ENCODE data around the gene MSL3. TPM values are rescaled to one million over a fixed set of nuclear protein-coding genes. Genes with fewer than 3 reads are reported as not detected.
A peak's percentile ranks its signal among the peaks of the same experiment; 100 is the strongest.

The MSL3 gene
- total RNA-seq, 1 experiment from 2014 or later: 13.4 TPM

- TF ChIP-seq ZNF532 (CRISPR knock-in tag; IDR thresholded peaks at IDR 0.05; ENCODE audit: borderline replicate concordance) (no peak), E2F4 (CRISPR knock-in tag; IDR thresholded peaks at IDR 0.05; ENCODE audit: borderline replicate concordance, low read depth) (no peak), FOXP1 (CRISPR knock-in tag; IDR thresholded peaks at IDR 0.05; ENCODE audit: borderline replicate concordance) (no peak), AR (CRISPR knock-in tag; IDR thresholded peaks at IDR 0.05) (no peak), TEAD4 (CRISPR knock-in tag; IDR thresholded peaks at IDR 0.05) (no peak), E2F1 (CRISPR knock-in tag; IDR thresholded peaks at IDR 0.05) (no peak)
Observed at GRCh38 chrX:11722304-11722703, 35.7 kb upstream of the MSL3 start (continued).

- no peak for TF ChIP-seq KAT7 (CRISPR knock-in tag; IDR thresholded peaks at IDR 0.05; ENCODE audit: borderline replicate concordance)
- no peak for TF ChIP-seq FOXK1 (CRISPR knock-in tag; IDR thresholded peaks at IDR 0.05)
- peak; percentile 33; the same call in 1 of the 2 replicates for TF ChIP-seq CTCF (IDR thresholded peaks at IDR 0.05)
- TF ChIP-seq TCF7 (CRISPR knock-in tag; IDR thresholded peaks at IDR 0.05; ENCODE audit: low read depth): no peak
- no peak for TF ChIP-seq TP53 (CRISPR knock-in tag; IDR thresholded peaks at IDR 0.05)
- TF ChIP-seq ZNF396 (CRISPR knock-in tag; IDR thresholded peaks at IDR 0.05; ENCODE audit: borderline replicate concordance): no peak
- TF ChIP-seq IRF2 (CRISPR knock-in tag; IDR thresholded peaks at IDR 0.05; ENCODE audit: borderline replicate concordance, low read depth): no peak
- no peak for TF ChIP-seq E2F1 (CRISPR knock-in tag; IDR thresholded peaks at IDR 0.05)
- ChIA-PET CTCF (interaction anchor here (1.6 kb wide), 1 partner anchor 59 kb away, joined by 12 read pairs; the partner anchor contains the start of gene ARHGAP6), POLR2A (no interaction called here)
- ATAC-seq: no peak
- no peak overlapping the region for H3K27ac Mint-ChIP-seq
- no peak for DNase-seq (ENCODE audit: low spot score)
- no peaks in the 10 kb centered on the region for H3K4me1 Mint-ChIP-seq
- H3K4me3 Mint-ChIP-seq: no peak overlapping the region
- H3K36me3 Mint-ChIP-seq: no peaks in the 10 kb centered on the region
- no peaks in the 10 kb centered on the region for H3K9me3 Mint-ChIP-seq
- no peaks in the 10 kb centered on the region; the same call in none of the 2 replicates for H3K27me3 Mint-ChIP-seq (ENCODE audit: low read depth)
Observed at GRCh38 chrX:11724122-11725017, 33.7 kb upstream of the MSL3 start.
